Stimulated activated CD4-positive, alpha-beta T cell treated with anti-CD3 and anti-CD28 coated beads, TNF-alpha, amount 100 ng/mL, for 24 hours (primary cell): Measurements from ENCODE around the gene LRRC28.

Source experiments
- DNase-seq, 3 experiments: peaks; one replicate each; pipeline ENCODE4 v3.0.0-alpha.2; 2020; ENCODE audit warnings: low read depth in 3 of 3

LRRC28 gene

DNA sequence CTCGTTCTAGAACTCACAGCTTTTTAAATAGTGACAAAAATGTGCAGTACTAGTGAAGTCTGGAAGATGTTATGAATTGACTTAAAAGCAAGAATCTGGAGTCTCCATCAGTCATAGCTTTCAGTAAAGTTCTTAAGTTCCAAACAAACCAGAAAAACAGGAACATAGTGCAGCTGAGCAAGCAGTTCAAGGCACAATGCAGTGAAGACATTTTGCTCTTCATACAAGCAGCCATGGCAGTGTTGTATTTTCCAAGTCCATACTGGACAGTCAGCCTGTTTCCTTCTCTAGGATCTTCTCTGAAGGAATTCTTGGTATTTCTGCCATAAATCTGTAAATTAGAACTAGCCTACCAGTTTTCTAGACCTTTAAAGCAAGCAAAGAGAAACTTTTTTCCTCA lies 90.5 kb downstream of the LRRC28 start:
- no peak for DNase-seq

- DNase-seq: no peak
Observed at GRCh38 chr15:99343208-99343607, 91.9 kb downstream of the LRRC28 start.

DNA sequence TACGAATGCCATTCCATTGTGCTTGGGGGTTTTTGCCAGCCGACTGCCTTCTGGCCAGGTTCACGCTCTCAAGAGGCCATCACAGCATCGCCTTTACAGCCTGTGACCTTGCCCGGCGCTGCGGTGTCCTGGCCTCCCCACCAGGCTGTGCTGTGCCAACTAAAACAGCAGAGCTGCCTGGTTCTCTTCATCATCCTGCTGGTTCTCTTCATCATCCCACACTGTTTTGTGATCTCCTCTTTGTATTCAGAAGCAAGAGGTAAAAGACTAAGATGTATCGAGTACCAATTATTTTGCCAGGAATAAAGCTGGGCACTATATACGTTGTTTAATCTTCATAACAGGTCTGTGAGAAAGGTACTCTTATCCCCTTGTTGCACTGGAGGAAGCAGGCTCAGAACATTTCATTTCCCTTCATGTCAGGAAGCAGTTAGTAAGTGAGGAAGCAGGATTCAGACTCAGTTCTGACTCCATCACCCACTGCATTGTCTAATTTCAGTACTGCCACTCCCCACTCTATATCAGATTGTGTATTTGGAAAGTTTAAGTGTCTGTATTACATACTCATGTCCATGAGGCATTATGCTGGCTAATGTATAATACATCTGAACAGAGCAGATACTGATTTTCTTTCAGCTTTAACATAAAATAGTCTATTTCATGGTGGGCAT lies 92.7 kb downstream of the LRRC28 start:
- DNase-seq: peak in 2 of 3 experiments; percentile 10 to 14

DNA sequence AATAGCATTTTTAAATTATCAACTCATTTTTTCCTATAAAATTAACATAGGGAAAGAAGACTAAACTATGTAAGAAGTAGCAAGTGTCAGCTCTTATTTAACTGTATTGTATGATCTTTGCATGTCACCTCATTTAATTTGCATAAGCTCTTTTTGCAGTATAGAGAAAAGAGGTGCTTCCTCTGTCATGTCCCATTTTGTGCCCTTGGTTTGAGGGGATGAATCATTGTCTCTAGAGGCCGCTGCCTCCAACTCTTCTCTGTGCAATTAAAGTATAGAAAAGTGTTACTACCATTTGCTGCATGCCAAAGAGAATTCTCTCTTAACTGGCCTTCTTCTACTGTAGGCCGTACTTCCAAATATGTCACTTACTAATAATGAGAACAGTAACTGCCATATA lies 93.4 kb downstream of the LRRC28 start:
- no peak for DNase-seq

GRCh38 chr15:99345242-99345641 lies 94.0 kb downstream of the LRRC28 start:
- no peak for DNase-seq

DNA sequence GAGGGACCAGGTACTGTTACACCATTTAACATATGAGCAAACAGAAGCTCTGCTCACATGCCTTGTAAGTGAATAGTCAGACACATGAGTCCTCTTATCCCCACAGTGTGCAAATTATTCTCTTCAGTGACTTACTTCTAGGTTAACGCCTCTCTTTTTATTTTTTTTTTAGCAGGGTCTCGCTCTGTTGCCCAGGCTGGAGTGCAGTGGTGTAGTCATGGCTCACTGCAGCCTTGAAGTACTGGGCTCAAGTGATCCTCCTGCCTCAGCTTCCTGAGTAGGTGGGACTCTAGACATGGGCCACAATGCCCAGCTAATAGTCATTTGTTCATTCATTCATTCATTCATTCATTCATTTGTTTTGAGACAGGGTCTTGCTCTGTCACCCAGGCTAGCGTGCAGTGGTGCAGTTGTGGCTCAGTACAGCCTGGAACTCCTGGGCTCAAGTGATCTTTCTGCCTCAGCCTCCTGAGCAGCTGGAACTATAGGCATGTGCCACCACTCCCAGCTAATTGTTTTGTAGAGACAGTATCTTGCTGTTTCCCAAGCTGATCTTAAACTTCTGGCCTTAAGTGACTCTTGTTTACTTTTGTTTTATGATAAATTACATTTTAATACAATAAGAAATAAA lies 94.7 kb downstream of the LRRC28 start:
- DNase-seq: no peak

DNA sequence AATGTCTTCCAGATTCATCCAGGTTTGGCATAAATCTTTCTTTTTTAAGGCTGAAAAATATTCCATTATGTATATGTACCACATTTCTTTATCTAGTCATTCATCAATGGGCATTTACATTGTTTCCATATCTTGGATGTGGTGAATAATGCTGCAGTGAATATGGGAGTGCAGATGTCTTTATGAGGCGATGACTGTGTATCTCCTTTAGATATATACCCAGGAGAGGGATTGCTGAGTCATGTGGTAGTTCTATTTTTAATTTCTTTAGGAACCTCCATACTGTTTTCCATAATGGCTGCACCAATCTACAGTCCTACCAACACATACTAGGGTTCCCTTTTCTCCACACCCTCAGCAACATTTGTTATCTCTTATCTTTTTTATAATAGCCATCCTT lies 96.3 kb downstream of the LRRC28 start:
- DNase-seq: no peak

GRCh38 chr15:99348412-99348811 lies 97.1 kb downstream of the LRRC28 start:
- DNase-seq: no peak

DNA sequence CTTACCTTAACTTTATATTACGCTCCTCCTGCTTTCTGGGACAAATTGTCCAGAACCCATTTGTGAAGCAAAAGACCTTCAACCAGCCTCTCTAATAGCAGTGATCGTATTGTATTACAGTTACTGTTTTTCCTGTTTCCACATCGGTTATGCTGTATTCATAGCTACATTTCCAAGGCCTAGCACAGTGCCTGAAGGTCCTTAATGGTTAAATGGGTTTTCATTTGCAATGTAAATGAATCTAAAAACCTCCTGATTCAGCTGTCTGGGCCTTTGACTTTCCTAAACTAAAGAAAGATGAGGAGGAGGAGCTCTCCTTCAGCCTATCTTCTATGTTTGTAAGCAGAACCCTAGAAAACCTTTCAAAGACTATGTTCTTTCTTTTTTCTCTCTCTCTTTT lies 99.1 kb downstream of the LRRC28 start:
- DNase-seq: no peak

GRCh38 chr15:99359769-99360168 lies 108.5 kb downstream of the LRRC28 start:
- DNase-seq: no peak

GRCh38 chr15:99361545-99362185 lies 110.4 kb downstream of the LRRC28 start:
- no peak for DNase-seq

DNA sequence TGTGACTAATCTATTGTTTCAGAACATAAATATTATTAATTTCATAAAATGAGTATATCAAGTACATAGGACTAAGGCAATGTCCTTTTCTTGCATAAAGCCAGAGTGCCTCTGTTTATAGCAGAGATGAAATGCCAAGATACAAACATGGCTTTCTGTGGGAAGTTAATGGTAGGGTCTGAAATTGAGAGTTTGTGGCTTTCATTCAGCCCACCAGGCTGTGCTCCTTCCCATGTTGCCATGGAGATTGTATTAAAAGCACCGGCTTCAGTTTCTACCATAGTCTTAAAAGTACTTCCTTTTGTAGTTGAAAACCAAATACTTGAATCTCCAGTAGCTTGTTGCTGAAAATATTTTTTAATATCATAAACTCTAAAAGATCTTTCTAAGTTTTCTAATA lies 114.0 kb downstream of the LRRC28 start:
- DNase-seq: no peak

- no peak for DNase-seq
Observed at GRCh38 chr15:99366013-99366412, 114.7 kb downstream of the LRRC28 start.

DNA sequence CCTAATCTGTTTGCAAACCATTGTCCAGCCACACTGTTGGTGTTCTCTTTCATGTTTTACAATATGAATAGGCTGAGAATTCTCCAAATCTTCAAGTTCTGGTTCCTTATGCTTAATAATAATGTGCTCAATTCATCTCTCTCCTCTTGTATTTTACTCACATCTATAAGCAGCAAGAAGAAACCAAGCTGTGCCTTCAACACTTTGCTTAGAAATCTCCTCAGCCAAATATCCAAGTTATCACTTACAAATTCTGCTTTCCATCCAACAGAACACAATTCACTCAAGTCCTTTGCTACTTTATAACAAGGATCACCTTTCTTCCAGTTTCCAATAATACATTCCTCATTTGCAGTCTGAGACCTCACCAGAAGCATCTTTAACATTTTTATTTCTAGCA lies 117.5 kb downstream of the LRRC28 start:
- DNase-seq: no peak

- no peak for DNase-seq
Observed at GRCh38 chr15:99369196-99369595, 117.9 kb downstream of the LRRC28 start.

DNA sequence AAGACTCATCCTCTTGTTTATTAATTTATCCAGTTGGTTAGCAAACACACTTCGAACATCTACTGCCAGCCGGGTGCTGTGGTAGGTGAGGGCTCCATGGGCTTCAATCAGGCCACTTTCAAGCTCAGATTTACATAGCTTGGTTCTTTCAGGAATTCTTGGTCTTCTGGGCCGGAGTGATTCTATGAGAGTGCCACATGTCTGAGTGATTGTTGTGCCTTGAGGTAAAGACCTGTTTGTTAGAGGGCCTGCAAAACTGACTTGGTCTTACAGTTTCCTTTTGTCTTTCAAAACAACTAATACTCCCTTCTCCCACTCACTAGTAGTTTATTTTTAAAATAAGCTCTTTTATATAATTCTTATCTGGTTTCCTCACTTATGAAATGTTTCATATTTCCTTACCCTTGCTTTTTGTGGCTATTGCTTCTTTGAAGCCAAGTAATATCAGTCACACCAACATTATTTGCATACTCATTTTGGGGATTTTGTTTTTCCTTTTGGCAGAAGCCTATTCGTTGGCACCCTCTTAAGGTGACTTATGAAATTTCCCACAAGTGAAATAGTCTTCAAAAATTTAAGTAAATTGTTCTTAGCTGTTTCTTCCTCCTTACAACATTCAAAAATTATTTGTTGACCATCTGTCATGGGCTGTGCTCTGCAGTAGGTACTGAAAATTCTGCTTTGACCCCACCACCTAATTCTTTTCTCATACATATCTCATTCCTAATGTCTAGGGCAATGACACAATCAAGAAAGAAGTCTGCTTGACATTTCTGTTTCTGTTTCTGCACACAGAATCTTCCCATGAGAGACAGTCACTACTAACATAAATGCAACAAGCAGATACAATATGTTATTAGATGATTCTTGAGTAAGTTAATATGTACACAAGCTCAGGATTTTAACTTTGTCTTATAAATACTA lies 120.2 kb downstream of the LRRC28 start:
- DNase-seq: no peak

DNA sequence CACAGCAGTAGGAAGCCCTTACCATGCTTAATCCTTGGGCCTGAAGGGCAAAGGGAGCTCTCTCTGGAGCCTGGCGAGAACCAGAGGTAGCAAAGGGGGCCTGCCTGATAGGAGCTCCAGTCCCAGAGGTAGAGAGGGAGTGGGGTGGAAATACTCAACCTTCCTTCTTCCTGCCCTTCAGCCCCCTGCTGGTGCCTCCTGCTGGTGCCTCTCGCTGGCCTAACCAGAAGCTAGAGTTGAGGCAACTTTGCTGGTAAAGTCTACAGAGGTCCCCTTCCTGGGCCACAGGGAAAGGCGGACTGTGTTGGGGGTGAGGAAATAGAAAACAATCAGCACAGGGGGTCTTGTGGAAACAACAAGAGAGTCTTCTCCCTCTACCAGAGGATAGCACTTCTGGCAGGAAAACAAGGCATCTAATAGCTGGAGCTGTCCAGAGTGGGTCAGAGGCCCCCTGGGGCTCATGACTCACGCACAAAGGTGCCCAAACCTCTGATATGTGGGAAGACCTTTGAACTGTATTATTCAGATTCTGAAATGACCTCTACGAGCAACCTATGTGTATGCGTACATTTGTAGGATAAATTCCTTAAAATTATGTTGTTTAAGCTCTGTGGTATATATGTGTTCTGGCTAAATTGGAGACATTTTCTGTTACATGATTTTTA lies 133.9 kb downstream of the LRRC28 start:
- DNase-seq: no peak

GRCh38 chr15:99385865-99386264 lies 134.6 kb downstream of the LRRC28 start:
- DNase-seq: no peak

GRCh38 chr15:99386391-99386790 lies 135.1 kb downstream of the LRRC28 start:
- no peak for DNase-seq

DNA sequence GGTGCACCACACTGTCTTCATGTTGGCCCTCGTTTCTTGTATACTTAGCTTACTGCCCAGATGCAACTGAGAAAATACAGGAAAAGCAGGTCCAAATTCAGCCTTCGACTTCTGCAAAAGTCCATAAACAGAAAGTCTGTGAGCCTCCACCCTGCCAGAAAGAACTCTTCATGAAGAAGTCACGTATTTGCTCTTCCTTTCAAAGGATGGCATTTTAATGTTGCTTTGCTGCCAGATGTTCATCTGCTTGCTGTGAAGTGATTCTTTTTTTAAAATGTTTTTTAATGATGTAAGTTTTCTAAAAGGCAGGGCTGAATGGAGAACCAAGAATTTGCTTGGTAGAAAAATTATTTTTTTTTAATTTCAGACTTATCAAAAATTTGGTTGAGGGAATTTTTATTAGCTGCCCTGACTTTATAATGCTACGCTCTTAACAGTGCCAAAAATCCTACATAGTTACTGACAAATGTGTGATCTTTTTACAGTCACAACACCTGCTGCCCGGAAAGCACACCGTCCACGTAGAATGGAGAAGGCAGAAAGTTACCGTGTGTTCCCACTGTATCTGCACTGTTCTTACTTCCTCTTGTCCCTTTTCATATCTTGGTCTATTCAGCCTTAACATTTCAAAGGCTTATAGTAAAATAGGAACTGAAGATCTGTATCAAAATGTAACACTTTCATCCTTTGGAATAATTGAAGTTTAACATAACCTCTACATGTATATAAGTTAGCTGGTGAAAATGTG lies 136.3 kb downstream of the LRRC28 start:
- DNase-seq: no peak

GRCh38 chr15:99390667-99391066 lies 139.4 kb downstream of the LRRC28 start:
- DNase-seq: no peak
